Stimulated activated CD4-positive, alpha-beta T cell treated with anti-CD3 and anti-CD28 coated beads, Interleukin-4, amount 100 ng/mL, for 1 hour (primary cell): ENCODE measurements around the gene ZNF718.
"Not testable (repeated sequence)": the region's sequence is repeated elsewhere in the genome, so short reads cannot be mapped to it uniquely, and the experiment has no call there.

Experiments used
- DNase-seq: peaks from one replicate; pipeline ENCODE4 v3.0.0-alpha.2; 2020

The ZNF718 gene

DNA sequence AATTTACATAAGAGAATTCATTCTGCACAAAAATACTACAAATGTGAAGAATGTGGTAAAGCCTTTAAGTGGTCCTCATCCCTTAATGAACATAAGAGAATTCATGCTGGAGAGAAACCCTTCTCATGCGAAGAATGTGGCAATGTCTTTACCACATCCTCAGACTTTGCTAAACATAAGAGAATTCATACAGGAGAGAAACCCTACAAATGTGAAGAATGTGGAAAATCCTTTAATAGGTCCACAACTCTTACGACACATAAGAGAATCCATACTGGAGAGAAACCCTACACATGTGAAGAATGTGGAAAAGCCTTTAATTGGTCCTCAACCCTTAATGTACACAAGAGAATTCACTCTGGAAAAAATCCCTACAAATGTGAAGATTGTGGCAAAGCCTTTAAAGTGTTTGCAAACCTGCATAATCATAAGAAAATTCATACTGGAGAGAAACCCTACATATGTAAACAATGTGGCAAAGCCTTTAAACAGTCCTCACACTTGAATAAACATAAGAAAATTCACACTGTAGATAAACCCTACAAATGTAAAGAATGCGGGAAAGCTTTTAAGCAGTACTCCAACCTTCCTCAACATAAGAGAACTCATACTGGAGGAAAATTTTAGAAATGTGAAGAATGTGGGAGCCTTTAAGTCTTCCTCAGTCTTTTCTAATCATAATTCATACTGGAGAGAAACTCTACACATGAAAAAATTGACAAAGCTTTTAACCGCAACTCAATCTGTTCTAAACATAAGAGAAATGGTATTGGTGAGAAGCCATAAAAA, 37.4 kb downstream of the ZNF718 start:
- no peak for DNase-seq

DNA sequence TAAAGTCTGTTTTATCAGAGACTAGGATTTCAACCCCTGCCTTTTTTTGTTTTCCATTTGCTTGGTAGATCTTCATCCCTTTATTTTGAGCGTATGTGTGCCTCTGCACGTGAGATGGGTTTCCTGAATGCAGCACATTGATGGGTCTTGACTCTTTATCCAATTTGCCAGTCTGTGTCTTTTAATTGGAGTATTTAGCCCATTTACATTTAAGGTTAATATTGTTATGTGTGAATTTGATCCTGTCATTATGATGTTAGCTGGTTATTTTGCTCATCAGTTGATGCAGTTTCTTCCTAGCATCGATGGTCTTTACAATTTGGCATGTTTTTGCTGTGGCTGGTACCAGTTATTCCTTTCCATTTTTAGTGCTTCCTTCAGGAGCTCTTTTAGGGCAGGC, 45.3 kb downstream of the ZNF718 start:
- DNase-seq, result not testable (repeated sequence)

DNA sequence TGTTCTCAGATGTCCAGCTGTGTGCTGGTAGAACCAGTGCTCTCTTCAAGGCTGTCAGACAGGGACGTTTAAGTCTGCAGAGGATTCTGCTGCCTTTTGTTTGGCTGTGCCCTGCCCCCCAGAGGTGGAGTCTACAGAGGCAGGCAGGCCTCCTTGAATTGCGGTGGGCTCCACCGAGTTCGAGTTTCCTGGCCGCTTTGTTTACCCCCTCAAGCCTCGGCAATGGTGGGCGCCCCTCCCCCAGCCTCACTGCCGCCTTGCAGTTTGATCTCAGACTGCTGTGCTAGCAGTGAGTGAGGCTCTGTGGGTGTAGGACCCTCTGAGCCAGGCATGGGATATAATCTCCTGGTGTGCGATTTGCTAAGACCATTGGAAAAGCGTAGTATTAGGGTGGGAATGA, 47.0 kb downstream of the ZNF718 start:
- DNase-seq, result not testable (repeated sequence)

DNA sequence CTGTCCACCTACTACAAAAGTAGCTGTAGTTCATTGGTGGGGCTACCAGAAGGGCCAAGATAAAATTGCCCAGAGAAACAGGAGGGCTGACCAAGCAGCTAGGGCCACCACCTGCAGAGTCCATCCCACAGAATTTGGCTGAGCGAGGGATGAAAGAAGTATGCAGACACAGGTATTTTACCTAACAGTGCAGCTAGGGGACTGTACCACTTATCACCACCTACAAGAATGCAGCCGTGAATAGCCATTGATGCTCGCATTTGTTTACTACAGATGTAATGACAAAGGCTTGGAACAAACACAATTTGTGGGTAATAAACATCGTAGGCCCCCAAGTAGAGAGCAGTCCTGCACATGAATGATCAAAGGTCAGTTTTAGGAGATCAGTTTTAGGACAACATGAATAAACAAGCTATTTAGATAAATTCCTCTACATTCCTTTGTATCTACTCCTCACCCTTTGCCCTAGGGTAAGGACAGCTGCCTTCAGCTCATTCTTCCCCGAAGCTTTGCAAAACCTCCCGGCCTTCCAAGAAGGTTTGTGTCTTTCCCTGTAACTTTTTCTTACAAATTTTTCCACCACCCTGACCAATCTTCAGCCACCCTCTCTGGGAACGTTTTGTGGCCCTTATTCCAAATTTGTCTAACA, 49.5 kb downstream of the ZNF718 start:
- DNase-seq, result no peak

DNA sequence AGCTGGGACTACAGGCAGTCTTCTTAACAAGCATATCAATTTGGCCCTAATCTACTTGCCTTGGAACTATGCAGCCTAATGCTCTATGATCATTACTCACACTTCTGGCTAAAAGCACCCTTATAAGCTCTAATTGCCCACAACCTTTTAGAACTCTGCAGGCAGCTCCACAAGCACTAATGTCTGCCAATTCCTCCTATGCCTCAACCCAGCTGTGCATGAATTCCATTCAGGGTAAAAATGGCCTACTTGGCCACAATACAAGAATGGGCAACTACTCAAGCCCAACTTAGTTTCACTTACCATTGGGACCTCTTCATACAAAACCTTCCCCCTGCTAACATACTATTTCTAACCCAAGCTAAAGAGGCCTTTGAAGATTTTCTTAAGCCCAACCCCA, 51.7 kb downstream of the ZNF718 start:
- no peak for DNase-seq

DNA sequence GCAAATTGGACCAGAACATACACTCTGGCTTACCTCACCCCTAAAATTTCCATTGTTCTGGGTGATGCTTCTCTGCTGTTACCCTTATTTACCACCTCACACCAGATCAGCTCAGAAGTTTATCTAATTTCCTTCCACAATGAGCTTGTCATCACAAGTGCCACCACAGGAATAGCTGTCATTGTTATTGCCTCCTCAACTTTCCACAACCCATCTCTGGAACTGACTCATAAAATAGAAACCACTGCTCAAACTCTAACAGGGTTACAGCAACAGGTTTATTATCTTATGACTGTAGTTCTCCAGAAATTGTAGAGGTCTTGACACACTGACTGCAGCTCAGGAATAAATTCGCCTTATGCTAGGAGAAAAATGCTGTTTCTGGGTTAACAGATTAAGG, 52.7 kb downstream of the ZNF718 start:
- no peak for DNase-seq

DNA sequence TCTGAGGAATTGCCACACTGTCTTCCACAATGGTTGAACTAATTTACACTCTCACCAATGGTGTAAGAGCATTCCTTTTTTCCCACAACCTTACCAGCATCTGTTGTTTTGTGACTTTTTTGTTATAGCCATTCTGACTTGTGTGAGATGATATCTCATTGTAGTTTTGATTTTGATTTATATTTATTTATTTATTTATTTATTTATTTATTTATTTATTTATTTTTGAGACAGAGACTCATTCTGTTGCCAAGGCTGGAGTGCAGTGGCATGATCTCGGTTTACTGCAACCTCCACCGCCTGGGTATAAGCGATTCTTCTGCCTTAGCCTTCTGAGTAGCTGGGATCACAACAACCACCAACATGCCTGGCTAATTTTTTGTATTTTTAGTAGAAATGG, 57.9 kb downstream of the ZNF718 start:
- DNase-seq, result not testable (repeated sequence)

DNA sequence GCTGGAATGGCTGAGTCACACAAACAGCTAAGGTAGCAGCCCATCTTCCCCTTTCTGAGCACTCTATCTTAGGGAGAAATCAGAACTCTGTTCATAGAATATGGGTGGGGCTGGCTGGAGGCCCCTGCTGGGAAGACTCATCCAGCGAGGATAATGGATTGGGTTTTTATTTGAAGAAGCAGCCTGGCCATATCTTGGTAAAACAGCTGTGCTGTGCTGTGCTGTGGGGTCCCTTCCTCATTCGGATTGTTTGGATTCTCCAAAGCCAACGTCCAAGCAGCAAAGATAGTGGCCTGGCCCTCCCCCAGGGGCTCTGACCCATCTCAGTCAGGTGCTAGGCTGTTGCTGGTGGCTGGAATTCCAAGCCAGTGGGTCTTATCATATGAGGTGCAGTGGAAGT, 63.8 kb downstream of the ZNF718 start:
- no peak for DNase-seq

DNA sequence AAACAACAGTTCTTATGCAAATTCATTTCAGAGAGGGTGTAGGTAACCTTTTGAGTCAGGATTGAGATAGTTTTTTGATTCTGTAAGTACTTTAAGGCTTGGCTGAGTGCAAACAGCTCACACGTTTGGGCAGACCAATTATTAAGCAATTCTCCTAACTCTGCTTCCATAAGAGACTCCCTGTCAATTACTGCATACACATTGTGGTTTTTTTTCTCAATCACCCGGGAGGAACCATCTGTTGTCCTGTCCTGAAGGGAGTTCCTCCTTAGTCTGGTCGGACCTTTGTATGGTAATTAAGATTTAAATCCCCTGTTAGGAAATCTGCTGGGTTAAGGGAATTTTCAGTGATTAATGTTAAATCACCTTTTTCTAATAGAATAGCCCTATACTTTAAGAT, 70.9 kb downstream of the ZNF718 start:
- not testable (repeated sequence) for DNase-seq

DNA sequence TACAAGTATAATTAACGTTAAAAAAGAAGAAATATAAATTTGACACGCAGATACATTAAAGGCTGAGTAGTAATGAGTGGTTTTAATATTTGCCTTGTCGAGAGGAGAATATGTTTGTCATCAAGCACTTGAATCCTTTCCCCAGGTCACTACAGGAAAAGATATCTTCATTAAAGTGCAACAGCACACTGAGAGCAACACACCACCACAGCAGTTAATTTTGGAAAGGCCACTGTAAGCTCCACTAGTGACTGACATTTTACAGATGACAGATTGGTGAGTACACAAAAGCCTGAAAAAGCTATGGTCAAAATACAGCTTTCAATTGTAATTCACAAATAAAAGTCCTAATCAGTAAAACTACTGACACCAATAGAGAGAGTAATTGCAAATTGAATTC, 76.6 kb downstream of the ZNF718 start:
- DNase-seq, result no peak

DNA sequence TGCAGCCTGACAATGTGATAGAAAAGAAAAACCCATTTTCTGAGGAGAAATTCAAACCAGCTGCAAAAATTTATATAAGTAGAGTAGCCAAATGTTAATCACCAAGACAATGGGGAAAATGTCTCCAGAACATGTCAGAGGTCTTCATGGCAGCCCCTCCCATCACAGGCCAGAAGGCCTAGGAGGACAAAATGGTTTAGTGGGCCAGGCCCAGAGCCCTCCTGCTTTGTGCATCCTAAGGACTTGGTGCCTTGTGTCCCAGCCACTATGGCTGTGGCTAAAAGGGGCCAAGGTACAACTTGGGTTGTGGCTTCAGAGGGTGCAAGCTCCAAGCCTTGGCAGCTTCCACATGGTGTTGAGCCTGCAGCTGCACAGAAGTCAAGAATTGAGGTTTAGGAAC, 78.5 kb downstream of the ZNF718 start:
- not testable (repeated sequence) for DNase-seq

DNA sequence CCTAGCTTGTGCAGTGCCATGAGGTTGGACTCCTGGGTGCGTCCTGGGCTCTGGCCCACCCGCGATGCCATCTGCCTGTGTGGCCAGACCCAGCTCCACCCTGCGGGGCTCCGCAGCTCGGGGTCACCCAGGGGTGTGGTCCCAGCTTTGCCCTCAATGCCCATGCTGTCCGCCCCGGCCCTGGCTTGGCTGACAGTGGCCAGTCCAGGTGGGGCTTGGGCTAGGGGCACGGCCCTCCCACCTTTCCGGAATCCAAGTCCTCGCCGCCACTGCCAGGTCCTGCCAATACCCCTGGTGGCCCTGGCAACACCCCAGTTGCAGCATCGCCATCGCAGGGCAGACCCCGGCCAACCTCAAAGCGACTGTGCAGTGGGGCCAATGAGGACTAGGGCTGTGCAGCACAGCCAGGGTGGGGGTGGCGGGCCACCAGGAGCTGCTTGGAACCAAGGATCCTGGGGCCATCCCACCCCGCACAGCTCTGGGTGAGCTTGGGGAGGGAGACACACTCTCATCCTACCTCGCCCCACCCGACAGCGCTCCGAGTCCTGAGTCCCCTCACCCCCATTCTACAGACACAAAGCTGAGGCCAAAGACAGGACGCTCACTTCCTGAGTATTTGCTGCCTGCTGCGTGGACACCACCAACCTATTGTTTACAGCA, 80.9 kb downstream of the ZNF718 start:
- no peak for DNase-seq

DNA sequence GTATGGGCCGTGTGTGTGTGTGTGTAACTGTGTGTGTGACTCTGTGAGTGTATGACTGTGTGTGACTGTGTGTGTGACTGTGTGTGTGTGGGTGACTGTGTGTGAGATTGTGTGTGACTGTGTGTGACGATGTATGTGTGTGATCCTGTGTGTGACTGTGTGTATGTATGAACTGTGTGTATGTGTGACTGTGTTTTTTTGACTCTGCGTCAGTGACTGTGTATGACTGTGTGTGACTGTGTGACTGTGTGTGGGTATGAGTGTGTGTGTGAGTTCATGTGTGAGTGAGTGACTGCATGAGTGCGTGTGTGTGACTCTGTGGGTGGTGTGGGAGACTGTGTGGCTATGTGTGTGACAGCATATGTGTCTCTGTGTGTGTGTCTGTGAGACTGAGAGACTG, 81.8 kb downstream of the ZNF718 start:
- DNase-seq, result no peak

DNA sequence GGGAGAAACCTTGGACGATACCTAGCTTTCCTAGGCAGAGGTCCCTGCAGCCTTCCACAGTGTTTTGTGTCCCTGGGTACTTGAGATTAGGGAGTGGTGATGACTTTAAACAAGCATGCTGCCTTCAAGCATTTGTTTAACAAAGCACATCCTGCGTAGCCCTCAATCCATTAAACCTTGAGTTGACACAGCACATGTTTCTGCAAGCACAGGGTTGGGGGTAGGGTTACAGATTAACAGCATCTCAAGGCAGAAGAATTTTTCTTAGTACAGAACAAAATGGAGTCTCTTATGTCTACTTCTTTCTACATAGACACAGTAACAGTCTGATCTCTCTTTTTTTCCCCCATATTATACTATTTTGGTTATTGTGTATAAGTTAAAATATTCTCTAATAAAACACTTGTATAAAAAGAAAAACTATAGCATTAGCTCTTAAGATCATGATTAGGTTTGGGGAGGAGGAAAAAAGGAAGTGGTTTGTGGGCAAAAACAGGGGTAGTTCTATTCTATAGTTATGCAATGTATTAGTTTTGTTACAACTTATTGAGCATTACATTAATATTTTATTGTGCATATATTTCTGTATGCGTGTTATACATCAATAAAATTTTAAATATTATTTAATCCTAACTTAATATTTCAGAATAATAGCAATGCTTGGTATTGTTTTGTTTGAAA, 84.3 kb downstream of the ZNF718 start:
- not testable (repeated sequence) for DNase-seq

DNA sequence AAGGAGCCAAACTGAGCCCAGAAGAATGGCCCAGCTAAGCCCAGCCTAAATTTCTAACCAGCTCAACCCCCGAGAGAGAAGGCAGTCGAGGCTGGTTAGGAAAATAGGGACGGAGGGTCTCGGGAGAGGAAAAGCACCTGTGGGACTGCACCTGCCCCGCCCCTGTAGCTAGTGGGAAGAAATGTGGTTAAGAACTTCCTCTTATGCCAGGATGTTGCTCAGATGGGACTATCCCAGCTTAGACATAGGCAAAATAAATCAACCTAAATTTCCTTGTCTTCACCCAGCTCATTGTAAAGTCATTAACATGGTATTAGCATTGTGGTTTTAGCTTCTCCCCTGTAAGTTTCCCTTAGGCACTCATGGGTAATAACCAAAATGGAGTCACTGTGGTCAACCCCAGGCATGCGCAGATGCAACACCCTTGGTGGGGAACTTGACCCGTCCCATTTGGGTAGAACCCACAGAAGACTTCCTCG, 86.8 kb downstream of the ZNF718 start:
- no peak for DNase-seq

DNA sequence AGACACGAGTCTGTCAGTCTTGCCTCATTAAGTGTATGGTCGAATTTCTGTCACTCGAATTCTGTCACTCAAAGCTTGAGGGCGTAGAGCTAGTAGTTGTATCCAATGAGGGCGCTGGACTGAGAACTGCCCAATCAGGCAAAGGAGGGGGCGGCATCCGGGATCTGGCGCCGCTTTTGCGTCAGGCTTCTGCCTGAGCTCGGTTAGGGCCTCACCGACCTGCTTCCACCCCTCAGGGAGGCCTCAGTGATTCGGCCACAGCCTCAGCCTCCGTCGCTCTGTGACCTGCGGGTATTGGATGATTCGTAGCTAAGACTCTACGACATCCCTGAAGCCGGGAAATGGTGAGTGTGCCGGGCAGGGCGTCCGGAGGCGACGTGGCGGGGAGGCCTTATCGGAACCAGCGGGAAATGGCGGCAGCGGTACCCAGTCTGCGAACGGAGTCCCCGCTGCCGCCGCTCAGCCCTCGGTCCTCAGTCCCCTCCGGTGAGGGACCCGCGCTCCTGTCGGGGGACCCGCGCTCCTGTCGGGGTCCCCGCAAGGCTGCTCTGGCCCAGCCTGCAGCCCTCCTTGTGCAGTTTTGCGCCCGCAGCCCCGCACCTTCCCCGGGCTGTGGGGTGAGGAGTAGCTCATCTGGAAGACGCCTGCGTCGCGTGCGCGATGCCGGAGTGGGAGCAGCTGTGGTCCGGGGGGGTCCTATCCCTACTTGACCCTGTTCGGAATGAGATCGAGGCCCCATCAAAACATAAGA, 88.3 kb downstream of the ZNF718 start:
- no peak for DNase-seq

DNA sequence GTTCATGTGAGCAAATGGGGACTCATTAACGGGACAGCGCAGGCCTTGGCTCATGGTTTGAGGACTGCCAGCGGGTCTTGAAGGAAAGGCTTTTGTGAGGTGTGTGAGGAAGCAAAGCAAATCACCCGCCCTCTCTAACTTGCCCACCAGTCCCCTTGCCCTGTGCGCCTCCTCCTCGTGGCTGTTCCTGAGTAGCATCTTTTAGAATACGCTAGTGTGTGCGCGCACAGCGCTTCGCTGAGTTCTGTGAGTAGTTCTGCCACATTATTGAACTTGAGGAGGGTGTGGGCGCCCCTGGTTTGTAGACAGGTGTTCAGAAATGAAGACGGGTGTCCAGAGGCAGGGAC, 88.9 kb downstream of the ZNF718 start:
- DNase-seq, result not testable (repeated sequence)
